Hepatocyte (in vitro differentiated cells): Measurements from ENCODE around the gene UBXN6. TPM values are rescaled to one million over a fixed set of nuclear protein-coding genes. Genes with fewer than 3 reads are reported as not detected.

Experiments
- DNase-seq: peaks from one replicate; pipeline ENCODE4 v3.0.0-alpha.2; 2016; ENCODE audit warnings: low spot score
- H2AFZ ChIP-seq: fragments of 200-600 bp; sonication (generic); 2 replicates; pipeline ENCODE4 v1.6.0; 2016; ENCODE audit warnings: antibody characterized with exemption, mild to moderate bottlenecking
- H3K27ac ChIP-seq: fragments of 200-600 bp; sonication (generic); 2 replicates; pipeline ENCODE4 v1.5.1; 2016; ENCODE audit warnings: mild to moderate bottlenecking
- H3K27me3 ChIP-seq: fragments of 200-600 bp; sonication (generic); 2 replicates; pipeline ENCODE4 v1.6.1; 2016
- H3K36me3 ChIP-seq: fragments of 200-600 bp; sonication (generic); replicated peaks from 2 replicates; pipeline ENCODE4 v1.5.1; 2016; ENCODE audit warnings: low read depth; ENCODE audit not compliant: insufficient read depth
- H3K4me1 ChIP-seq: fragments of 200-600 bp; sonication (generic); 2 replicates; pipeline ENCODE4 v1.5.1; 2016; ENCODE audit warnings: mild to moderate bottlenecking, moderate library complexity; ENCODE audit not compliant: insufficient read depth
- H3K4me2 ChIP-seq: fragments of 200-600 bp; sonication (generic); 2 replicates; pipeline ENCODE4 v1.6.0; 2016
- H3K4me3 ChIP-seq: fragments of 200-600 bp; sonication (generic); 2 replicates; pipeline ENCODE4 v1.5.1; 2016; ENCODE audit warnings: mild to moderate bottlenecking
- H3K79me2 ChIP-seq: fragments of 200-600 bp; sonication (generic); 2 replicates; pipeline ENCODE4 v1.6.0; 2017; ENCODE audit warnings: mild to moderate bottlenecking
- H3K9me2 ChIP-seq: fragments of 200-600 bp; sonication (generic); replicated peaks from 2 replicates; pipeline ENCODE4 v1.6.0; 2017; ENCODE audit warnings: mild to moderate bottlenecking; ENCODE audit not compliant: insufficient read depth
- H3K9me3 ChIP-seq: fragments of 200-600 bp; sonication (generic); 2 replicates; pipeline ENCODE4 v1.5.1; 2016; ENCODE audit warnings: low read depth, mild to moderate bottlenecking
- H4K20me1 ChIP-seq: fragments of 200-600 bp; sonication (generic); 2 replicates; pipeline ENCODE4 v1.6.0; 2016; ENCODE audit warnings: mild to moderate bottlenecking; ENCODE audit not compliant: insufficient read depth, poor library complexity, severe bottlenecking
- EZH2 ChIP-seq: fragments of 200-600 bp; sonication (generic); IDR thresholded peaks from 2 replicates; pipeline ENCODE4 v1.6.1; 2016; ENCODE audit warnings: antibody characterized with exemption, mild to moderate bottlenecking, borderline replicate concordance
- EZH2phosphoT487 ChIP-seq: fragments of 200-600 bp; sonication (generic); IDR thresholded peaks from one replicate; pipeline ENCODE4 v1.6.1; 2018; ENCODE audit warnings: antibody characterized with exemption, mild to moderate bottlenecking, low read depth, moderate library complexity; ENCODE audit not compliant: unreplicated experiment, severe bottlenecking
- WGBS: methylation state at CpG from one replicate; pipeline ENCODE4 v1.1.6; 2016; ENCODE audit warnings: low lambda C conversion rate; ENCODE audit errors: missing lambda C conversion rate; 5-methylcytosine and 5-hydroxymethylcytosine counted together
- polyA plus RNA-seq: library from polyadenylated mRNA; unstranded; fragments of >200 nt; fragmentation: Nextera tagmentation; extraction: Ambion mirVana; gene quantifications from 2 replicates; pipeline ENCODE4 v1.2.1, GENCODE V29; 2016
- total RNA-seq: library from RNA; depleted of rRNA; stranded (reverse); fragments of >200 nt; gene quantifications from 2 replicates; pipeline ENCODE4 v1.2.3, GENCODE V29; 2014
- TF ChIP-seq, protein P1 (sequence below): fragments of 200-600 bp; sonication (generic); IDR thresholded peaks from 2 replicates; pipeline ENCODE4 v1.5.1; 2016; ENCODE audit warnings: antibody characterized with exemption, mild to moderate bottlenecking; ENCODE audit not compliant: poor library complexity

UBXN6 gene
- total and polyA plus RNA-seq, 2 experiments from 2014 or later: 36.8 to 88.6 TPM

DNA sequence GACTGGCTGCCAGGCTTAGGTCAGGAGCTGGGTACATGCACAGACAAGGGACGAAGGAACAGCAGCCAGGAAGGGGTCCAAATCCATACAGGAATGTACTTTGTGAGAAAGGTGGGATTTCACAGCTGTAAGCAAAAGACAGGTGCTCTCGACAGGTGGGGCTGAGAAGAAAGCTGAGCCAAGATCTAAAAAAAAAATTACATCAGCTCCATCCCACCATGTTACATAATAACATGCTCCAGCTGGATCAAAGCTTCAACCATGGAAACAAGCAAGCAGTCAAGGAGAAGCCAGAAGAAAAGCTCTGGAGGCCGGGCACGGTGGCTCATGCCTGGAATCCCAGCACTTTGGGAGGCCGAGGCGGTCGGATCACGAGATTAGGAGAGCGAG, 8.0 kb downstream of the UBXN6 start:
- Histone ChIP-seq H3K4me2 (no peak overlapping the region), H3K4me3 (no peak overlapping the region), H3K4me1 (no peaks in the 10 kb centered on the region), H3K9me3 (no peaks in the 10 kb centered on the region), H3K79me2 (peaks cover 9% of the 10 kb centered on the region), H3K27me3 (no peaks in the 10 kb centered on the region), H2AFZ (no peak overlapping the region), H3K27ac (no peak overlapping the region), H4K20me1 (peaks cover 5% of the 10 kb centered on the region), H3K9me2 (no peaks in the 10 kb centered on the region), H3K36me3 (no peaks in the 10 kb centered on the region)
- 96% methylated on average over 9 of the region's 9 CpGs for WGBS
- TF ChIP-seq, protein P1, sequence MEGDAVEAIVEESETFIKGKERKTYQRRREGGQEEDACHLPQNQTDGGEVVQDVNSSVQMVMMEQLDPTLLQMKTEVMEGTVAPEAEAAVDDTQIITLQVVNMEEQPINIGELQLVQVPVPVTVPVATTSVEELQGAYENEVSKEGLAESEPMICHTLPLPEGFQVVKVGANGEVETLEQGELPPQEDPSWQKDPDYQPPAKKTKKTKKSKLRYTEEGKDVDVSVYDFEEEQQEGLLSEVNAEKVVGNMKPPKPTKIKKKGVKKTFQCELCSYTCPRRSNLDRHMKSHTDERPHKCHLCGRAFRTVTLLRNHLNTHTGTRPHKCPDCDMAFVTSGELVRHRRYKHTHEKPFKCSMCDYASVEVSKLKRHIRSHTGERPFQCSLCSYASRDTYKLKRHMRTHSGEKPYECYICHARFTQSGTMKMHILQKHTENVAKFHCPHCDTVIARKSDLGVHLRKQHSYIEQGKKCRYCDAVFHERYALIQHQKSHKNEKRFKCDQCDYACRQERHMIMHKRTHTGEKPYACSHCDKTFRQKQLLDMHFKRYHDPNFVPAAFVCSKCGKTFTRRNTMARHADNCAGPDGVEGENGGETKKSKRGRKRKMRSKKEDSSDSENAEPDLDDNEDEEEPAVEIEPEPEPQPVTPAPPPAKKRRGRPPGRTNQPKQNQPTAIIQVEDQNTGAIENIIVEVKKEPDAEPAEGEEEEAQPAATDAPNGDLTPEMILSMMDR: no peak
- TF ChIP-seq EZH2phosphoT487 (no peak), EZH2 (no peak)
- DNase-seq: no peak

DNA sequence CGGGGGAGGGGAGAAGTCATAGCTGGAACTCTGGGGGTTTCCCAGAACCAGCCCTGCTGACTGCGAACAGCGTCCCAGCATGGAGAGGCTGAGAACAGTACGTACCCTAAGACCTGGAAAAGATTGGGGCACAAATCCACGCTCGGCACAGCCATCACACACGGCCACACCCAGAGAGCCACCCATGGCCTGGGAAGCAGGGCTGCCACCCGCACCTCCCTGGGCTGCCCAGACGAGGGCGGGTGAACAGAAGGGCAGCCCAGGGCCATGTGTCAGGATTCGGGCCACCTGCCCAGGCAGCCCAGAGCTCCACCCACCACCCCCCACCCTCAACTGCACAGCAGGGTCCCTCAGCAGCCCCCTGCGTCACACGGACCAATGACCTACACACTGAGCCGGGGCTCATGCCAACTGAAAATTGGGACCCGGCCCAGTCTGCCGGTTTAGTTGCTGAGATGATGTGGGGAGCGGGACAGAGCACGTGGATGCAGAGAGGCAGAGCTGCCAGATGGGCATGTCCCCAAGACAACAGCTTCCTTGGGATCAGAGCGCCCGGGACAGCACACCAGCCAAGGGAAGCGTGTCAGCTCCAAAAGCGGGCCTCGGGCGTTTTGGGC, 8.5 kb downstream of the UBXN6 start:
- Histone ChIP-seq H3K79me2 (peaks cover 4% of the 10 kb centered on the region), H3K9me2 (no peaks in the 10 kb centered on the region), H3K4me1 (no peaks in the 10 kb centered on the region), H3K9me3 (no peaks in the 10 kb centered on the region), H4K20me1 (peaks cover 2% of the 10 kb centered on the region), H2AFZ (no peak overlapping the region), H3K27me3 (no peaks in the 10 kb centered on the region), H3K27ac (no peak overlapping the region), H3K36me3 (no peaks in the 10 kb centered on the region), H3K4me3 (no peak overlapping the region), H3K4me2 (no peak overlapping the region)
- WGBS: 96% methylated on average over 21 of the region's 24 CpGs
- no peak for TF ChIP-seq EZH2
- TF ChIP-seq EZH2phosphoT487: no peak
- TF ChIP-seq, protein P1: no peak
- DNase-seq: no peak

DNA sequence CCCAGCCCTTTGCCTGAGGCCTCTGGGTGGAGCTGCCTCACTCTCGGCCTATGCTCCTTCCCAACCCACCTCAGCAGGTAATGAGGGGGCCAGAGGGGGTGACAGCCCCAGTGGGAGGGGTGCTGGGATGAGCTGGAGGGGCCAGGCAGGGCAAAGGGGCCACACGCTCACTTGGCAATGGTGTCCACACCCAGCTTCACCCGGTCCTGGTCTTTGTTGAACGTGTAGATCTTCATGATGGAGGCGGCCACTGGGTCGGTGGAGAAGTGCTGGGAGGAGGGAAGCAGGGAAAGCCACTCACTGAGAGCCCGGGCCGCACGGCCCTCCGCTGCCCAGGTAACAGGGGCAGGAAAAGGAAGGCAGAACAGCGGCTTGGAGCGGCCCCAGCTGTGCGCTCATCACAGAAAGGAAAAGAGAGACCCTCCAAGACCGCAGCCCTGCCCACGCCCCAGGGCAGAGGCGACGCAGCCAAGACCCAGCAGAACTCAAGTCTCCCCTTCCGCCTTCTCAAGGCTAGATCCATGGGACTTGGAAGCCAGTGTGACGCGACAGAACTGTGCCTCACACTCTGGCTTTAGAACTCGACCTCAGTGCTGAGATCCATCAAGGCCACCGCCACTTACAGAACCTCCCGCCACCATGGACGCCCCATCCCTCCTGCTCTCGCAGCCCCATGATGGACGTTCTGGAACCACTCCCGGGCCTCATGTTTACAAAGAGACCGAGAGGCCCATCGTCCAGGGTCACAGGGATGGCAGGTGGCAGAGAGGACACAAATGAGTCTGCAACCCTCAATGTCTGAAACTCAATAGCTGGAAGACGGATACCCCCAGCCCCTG, 9.2 kb downstream of the UBXN6 start:
- DNase-seq: no peak
- Histone ChIP-seq H3K79me2 (no peaks in the 10 kb centered on the region), H3K4me1 (no peaks in the 10 kb centered on the region), H3K9me2 (no peaks in the 10 kb centered on the region), H3K27me3 (no peaks in the 10 kb centered on the region), H3K27ac (no peak overlapping the region), H4K20me1 (no peaks in the 10 kb centered on the region), H3K4me2 (no peak overlapping the region), H3K4me3 (no peak overlapping the region), H3K9me3 (no peaks in the 10 kb centered on the region), H2AFZ (no peak overlapping the region), H3K36me3 (no peaks in the 10 kb centered on the region)
- TF ChIP-seq, protein P1: no peak
- no peak for TF ChIP-seq EZH2phosphoT487
- TF ChIP-seq EZH2: no peak
- WGBS: 91% methylated on average over 30 of the region's 30 CpGs
